NCI-H1417 treated with DMSO at 0.1 percent for 48 hours (cell line): ENCODE data around the gene HIRA.

Source experiments
- DNase-seq: peaks from one replicate; lab custom pipeline; 2025; lab: John Stamatoyannopoulos, UW

The HIRA gene, protein sequence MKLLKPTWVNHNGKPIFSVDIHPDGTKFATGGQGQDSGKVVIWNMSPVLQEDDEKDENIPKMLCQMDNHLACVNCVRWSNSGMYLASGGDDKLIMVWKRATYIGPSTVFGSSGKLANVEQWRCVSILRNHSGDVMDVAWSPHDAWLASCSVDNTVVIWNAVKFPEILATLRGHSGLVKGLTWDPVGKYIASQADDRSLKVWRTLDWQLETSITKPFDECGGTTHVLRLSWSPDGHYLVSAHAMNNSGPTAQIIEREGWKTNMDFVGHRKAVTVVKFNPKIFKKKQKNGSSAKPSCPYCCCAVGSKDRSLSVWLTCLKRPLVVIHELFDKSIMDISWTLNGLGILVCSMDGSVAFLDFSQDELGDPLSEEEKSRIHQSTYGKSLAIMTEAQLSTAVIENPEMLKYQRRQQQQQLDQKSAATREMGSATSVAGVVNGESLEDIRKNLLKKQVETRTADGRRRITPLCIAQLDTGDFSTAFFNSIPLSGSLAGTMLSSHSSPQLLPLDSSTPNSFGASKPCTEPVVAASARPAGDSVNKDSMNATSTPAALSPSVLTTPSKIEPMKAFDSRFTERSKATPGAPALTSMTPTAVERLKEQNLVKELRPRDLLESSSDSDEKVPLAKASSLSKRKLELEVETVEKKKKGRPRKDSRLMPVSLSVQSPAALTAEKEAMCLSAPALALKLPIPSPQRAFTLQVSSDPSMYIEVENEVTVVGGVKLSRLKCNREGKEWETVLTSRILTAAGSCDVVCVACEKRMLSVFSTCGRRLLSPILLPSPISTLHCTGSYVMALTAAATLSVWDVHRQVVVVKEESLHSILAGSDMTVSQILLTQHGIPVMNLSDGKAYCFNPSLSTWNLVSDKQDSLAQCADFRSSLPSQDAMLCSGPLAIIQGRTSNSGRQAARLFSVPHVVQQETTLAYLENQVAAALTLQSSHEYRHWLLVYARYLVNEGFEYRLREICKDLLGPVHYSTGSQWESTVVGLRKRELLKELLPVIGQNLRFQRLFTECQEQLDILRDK

DNA sequence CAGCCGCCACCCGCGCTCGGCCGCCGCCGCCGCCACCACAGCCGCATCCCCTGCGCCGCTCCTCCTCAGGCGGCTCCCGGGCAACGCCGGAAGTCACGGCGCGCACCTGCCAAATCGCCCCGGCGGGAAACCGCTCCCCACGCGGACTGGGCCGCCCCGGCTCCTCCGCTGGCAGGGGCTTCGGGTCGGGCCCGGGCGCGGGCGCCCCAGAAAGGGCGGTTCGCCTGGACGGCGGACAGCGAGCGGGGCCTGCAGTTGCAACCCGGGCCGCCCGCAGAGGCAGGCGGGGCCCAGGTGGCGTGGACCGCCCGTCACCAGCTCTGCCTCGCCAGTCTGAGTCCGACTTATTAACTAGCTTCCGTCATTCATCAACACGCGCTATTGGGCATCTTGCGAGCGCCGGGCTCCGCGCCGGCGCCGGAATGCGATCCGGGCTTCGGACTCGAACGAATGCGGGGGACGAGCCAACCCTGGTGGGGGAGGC, at the start of gene HIRA:
Gene HIRA, minus strand, starts transcription at position 85 of the 484 bp plus-strand sequence. CDS start 257 bp downstream, outside the sequence.
- DNase-seq, result peak; percentile 17

DNA sequence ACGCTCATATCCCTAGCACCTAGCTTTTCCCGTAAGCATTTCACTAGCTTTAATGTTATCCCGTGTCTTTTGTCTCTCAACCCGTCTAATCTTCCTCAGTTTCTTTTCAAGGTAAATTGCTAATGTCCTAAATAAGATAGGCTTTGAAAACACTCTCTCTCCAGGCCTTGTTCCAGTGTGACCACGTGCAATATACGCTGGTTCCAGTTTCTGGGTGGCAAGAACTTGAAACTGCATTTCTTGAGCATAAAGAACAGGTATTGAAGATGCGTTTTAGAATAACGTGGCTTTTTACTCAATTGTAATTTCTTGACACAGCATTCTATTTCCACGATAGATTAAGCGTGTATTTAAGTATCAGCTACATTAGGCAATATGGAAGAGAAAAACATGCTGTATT, 49.3 kb upstream of the HIRA start:
- DNase-seq, result no peak

DNA sequence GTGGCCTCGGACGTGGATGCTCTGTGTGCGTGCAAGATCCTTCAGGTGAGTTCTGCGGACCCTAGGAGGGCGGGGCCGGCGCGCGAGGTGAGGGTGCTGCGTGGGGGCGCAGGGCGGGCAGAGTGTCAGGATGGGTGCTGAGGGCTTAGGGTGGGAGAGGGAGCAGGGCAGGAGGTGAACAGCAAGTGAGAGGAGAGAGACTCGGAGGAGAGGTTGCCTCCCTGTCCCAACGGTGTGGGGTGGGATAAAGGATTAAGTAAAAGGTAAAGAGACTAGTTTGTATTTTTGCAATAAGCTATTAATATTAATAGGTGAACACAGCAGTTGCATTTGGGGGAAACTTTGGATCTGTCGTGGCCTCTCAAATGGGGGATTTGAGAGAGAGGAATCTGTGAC, 48.6 kb upstream of the HIRA start:
- DNase-seq, result no peak

DNA sequence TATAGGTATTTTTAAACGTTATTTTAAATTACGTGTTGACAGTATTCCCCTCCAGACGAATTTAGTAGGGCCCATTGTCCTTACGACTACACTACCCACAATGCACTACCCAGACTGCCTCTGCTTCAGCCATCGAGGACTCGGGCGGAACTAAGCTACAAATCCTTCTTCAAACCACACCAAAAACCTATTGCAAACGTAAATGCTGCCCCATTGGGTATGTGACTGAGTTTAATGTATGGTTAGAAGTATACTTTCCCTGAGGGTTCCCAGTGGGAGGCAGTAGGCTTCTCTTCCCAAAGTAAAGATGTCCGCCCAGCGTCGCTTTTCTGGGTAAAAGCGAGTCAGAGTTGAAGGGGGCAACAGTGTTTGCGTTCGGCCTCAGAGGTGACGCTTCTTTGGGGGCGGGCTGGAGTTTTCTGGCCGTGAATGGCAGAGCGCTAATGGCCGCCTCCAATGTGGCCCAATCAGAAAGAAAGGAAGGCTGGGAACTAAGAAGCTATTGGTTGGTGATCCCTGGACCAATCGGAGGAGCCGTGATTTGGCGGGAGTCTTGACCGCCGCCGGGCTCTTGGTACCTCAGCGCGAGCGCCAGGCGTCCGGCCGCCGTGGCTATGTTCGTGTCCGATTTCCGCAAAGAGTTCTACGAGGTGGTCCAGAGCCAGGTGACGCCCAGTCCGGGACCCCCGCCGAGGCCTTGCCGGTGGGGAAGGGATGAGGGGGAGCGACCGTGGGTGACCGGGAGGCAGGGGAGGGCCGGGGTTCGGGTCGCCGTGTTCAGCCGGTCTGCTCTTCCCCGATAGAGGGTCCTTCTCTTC, 48.0 kb upstream of the HIRA start, which contains the start of gene CDC45:
Gene CDC45, plus strand, starts transcription at position 566 of the 818 bp plus-strand sequence. Its CDS starts 49 bp downstream, at position 615.
- DNase-seq, result peak; percentile 84

DNA sequence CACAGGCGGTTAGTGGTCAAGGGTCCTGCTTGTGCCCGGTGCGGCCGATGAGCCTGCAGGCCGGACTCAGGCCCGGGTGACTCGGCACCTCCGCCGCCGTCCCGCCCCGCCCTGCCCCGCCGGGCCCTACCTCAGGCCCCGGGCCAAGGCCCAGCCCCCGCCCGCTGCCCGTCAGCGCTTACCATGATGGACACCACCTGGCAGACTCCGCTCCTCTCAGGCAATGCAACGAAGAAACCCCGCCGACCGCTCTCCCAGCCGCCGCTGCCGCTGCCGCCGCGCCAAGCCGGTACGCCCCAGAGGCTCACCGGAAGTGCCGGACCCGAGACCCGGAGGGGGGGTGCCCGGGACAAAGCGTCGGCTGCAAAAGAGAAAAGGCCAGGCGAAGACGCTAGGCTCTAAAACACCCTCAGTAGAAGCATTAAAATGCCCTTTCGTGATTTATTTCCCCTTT, 47.4 kb upstream of the HIRA start, which contains the start of gene UFD1:
Gene UFD1, minus strand, starts transcription at position 293 of the 454 bp plus-strand sequence. Its CDS starts 108 bp downstream, at position 185.
- no peak for DNase-seq

DNA sequence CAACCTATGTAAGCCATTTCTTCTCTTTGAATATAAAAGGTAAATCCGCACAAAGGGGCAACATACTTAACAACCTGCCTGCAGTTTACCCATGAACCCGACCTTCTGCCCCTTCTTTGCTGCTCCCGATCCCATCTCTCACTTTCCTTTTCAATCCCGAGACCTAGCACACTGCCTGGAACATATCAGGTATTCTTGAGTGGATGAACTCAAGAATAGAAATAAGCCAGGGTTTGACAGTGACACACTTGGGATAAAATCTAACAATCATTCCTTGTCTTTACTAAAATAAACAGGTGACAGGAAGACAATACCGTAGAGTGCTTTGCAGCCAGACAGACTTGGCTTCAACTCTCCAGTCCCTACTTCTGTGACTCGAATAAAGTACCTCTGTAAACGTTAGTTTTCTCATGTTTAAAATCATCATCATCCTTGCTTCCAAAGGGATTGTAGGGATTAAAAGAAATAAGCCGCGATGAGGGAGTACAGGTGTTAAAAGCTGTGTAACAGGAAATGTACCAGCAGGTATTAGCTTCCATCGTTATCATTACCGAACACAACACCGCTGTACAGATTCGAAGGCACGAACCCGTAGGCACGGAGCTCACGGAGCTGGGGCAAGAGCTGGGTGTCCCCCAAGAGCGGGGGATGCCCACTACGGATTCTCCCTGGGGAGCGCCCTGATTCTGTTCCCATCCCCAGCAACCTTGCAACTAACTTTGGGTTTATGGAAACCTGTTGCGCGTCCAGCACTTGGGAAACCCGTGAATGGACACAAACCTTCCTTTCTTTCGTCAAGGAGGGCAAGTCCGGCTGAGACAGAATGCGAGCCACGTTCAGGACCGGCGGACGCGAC, 46.7 kb upstream of the HIRA start:
- DNase-seq, result no peak

DNA sequence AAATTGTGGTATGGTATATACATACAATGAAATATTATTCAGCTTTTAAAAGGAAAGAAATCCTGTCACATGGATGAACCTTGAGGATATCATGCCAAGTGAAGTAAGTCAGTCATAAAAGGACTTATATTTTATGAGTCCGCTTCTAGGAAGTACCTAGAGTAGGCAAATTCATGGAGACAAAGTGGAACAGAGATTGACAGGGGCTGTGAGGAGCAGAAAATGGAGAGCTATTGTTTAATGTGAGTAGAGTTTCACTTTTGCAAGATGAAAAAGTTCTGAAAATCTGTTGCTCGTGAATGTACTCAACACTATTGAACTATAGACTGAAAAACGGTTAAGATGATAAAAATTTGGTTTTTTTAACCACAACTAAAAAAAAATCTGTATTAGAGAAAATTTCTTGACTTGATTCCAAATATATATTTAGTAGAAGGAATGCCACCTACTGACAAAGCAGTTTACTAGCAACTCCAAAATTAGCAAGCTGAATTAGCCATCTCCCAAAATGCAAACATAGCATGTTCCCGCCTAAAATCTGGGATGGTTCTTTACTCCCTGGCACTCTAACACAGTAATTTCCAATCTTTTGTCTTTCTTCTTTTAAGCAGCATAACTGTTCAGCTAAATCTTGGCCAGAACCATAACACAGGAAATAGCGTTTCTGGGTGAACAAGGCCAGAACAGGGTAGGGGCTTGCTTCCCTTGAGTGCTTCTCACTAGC, 46.0 kb upstream of the HIRA start:
- no peak for DNase-seq

DNA sequence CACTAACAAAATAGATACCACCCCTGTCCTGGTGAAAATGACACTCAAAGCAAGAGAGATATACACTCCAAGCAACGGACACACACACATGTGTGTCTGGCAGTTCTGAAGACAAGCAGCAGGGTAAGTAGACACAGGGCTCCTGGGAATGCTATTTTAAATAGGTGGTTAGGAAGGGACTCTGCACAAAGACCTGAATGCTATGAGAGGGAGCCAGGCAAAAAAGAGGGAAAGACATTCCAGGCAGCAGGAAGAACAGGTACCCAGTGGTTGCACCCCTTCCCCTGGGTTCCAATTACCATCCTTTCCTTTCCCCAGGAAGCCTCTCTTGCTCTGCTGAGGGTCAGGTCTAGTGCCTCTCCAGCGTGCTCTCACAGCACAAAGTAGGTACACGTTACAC, 44.5 kb upstream of the HIRA start:
- DNase-seq, result no peak

DNA sequence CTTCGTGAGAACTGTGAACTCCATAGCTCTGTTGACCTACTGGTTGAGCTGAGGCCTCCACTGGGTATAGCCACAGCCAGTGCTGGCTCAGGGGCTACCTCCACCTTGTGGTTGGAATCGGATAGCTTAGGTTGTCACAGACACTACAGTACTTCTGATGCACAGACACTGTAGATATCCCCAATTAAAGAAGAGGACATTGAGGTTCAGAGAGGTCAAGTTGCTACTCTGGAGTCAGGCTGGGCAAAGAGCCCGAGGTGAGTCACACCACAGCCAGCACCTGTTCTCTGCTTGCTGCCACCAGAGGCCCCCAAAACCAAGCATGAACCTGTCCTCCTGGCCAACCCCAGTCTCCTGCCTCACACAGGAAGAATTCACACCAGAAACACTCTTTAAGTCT, 42.0 kb upstream of the HIRA start:
- no peak for DNase-seq

DNA sequence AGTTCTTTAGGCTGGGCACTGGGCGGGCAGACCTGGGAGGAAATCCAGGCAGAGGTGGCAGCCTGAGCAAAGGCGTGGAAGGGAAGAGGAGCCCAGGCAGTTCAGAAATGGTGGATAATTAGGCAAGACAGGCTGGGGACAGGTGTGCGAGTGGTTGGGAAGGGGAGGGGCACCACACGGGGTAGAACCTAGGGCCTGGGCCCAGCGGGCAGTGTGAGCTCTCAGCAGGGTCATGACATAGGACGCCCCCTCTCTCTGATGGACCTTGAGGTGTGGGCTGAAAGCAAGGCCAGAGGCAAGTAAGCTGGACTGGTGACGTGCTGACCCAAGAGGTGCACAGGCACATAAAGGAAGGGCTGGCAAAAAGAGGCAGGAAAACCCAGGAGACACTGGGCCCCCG, 40.7 kb upstream of the HIRA start:
- DNase-seq, result no peak

DNA sequence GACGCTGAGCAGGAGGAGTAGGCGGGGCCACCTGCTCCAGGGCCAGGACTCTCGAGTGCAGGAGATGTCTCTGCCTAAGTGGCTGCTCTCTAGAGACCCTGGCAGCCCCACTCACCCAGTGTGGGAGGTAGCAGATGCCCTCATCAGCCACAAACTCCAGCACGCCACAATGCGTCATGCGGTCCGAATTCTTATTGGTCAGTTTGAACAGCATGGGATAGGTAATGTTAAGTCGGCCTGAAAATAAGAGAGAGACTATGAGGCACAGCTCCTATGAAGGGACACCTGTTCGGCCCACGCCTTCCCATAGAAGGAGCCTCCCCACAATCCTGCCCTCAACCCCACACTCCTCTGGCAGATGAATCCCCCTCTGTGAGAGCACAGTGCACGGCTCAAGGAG, 40.0 kb upstream of the HIRA start:
- DNase-seq, result no peak

DNA sequence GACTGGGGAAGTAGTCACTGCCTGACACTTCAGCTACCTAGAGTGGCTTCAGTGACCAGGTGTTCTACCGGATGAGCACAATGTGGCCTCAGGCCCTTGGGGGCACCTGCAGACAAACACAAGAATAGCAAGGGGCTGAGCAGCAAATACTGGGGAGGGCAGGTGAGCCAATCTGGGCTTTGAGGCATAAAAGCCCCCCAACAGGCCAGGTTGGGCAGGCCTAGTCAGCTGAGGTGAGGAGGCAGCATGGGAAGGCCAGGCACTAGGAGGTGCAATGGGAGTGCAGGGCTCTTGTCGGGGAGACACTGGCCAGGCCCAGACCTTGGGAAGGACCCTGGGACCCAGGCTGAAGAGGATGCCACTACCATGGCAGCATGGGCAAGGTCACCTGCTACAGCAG, 38.5 kb upstream of the HIRA start:
- DNase-seq, result no peak

DNA sequence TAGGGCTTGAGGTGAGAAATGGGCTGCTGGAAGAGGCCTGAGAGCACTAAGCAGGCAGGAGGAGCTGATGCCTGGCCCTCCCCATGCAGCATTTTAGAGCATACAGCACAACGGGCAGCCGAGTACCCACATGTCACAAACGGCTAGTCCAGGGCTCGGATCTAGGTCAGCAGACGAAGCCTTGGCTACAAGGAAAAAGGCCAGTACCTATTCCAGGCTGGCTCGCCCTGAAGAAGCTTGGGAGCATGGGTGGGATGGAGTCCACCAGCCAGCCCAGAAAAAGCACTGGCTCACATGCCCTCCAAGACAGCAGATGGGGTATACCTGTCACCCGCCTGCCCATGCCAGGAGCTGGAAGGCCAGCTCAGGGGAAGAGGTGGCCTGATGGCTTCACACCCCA, 37.9 kb upstream of the HIRA start:
- DNase-seq, result no peak

DNA sequence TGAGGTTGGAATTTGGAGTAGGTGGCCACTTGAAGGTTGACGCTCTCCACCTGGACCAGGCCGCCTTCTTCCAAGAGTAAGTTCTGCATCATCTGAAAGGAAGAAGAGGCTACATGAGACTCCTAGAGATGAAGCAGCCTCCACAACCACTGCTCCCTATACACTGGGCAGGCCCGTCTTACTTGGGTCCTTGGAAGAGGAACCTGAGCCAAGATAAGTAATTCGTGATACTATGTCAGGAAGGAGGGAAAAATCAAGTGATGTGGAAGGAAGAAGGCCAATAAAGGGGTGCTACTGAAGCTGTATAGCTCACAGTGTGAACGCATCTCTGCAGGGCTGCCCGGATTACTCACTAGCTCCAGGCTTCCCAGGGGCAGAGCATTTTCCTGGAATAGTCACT, 36.4 kb upstream of the HIRA start:
- DNase-seq, result no peak

DNA sequence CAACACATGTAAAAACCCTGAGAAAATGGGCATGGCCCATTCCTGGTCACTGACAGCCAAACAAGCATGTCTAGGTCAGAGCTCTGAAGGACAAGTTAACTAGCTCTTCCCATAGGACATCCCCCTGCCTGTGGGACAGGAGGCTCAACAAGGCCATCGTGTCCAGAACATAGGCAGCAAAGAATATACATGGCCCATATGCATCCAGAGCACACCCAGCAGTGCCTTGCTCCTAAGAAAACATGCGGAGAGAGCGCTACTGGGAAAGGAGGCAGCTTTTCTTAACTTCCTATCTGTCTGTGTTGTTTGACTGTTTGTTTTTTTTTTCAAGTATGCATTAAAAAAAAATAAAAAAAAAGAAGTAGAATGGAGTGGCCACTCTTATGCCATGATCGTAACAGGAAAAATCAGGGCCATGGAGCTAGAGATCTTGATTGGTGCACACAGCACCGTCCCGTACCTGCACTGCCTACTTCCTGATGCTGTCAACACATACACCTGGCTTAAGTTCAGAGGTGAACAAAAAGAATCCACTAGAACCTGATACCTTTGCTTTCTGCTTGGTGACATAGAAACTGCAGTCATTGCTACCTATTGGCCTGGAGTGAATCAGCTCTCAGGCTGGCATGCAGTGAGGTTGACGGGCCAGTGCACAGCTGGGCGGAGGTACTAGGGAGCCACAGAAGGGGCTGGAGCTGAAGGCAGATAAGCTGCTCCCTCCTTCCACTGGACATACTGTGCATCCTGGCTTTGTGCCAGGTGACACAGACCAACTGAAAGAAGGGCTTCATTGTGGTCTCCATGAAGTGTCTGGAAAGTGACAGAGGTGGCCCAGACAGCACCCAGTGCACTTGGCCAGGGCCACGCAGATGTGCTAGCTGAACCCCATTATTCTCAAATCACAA, 35.6 kb upstream of the HIRA start:
- DNase-seq, result no peak

DNA sequence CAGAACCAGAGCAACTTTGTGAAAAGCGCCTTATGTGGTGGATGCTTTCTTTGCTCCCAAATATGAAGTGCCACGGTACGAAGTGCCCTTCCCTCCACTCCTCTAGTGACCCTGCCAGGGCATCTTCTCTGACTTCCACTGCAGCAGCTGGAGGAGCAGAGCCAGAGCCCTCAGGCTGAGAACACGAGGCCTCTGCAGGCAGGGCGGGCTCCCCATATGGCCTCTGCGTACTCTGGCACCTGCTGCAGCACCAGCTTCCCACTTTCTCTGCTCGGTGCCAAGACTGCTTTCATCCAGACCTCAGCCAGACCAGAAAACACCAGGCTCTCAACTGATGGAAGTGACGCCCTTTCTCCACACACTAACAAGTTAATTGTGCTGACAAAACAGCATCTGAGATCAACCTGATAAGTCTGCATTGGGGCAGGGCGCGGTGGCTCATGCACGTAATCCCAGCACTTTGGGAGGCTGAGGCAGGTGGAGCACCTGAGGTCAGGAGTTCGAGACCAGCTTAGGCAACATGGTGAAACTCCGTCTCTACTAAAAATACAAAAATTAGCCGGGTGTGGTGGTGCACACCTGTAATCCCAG, 34.7 kb upstream of the HIRA start:
- no peak for DNase-seq

DNA sequence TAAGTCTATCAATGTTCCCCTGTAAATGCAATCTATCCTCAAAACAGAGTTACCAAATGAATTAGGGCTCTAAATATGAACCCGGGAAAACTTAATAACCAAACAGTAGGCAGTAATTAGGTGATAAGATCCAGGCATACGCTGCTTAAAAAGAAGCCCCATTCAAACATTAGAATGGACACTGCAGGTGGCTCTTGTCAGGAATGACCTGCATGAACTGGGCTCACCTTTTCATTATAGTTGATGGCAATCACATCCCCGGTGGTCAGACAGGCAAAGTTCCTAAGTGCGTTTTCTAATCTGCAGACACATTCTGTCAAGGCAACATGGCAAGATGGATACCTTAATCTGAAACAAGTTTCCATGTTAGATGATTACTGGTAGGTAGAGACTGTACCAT, 33.4 kb upstream of the HIRA start:
- no peak for DNase-seq

DNA sequence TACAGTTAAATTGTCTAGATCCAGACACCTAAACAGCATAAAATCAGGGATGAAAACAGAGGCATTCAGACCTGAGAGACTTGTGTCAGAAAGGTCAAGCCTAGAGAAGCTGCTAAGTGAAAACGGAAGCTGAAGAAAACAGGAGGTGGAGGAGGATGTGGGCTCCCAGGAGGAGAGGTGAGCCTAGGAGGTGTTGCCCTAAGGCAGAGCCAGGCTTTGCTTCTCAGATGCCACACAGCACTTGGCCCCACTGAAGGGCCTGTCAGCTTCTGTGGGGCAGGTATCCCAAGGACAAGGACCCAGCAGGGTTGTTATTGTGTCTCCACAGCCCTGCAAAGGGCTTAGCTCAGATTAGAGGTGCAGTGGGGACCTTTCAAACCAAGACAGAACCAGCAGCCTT, 33.0 kb upstream of the HIRA start:
- DNase-seq, result no peak
